Tongue (tissue), 2 donors: ENCODE data around the gene NPPA. TPM values are rescaled to one million over a fixed set of nuclear protein-coding genes. Genes with fewer than 3 reads are reported as not detected.
A peak's percentile ranks its signal among the peaks of the same experiment; 100 is the strongest.

Experiments used
- DNase-seq: peaks from one replicate; pipeline ENCODE4 v3.0.0-alpha.2; 2015
- total RNA-seq: library from RNA; depleted of rRNA; stranded (reverse); fragments of >200 nt; gene quantifications from one replicate; pipeline ENCODE4 v1.2.3, GENCODE V29; 2014

NPPA gene
- total RNA-seq, 1 donor from 2014 or later = 0.51 TPM

- DNase-seq = no peak
Observed at GRCh38 chr1:11874258-11874562, 26.6 kb upstream of the NPPA start.

GRCh38 chr1:11873395-11874257, 26.0 kb upstream of the NPPA start:
- no peak for DNase-seq

GRCh38 chr1:11872545-11872944, 25.0 kb upstream of the NPPA start:
- no peak for DNase-seq

GRCh38 chr1:11869650-11870207, 22.1 kb upstream of the NPPA start:
- no peak for DNase-seq

GRCh38 chr1:11869104-11869503, 21.5 kb upstream of the NPPA start:
- no peak for DNase-seq

GRCh38 chr1:11868331-11868980, 20.9 kb upstream of the NPPA start:
- no peak for DNase-seq

- no peak for DNase-seq
Observed at GRCh38 chr1:11862890-11863289, 15.3 kb upstream of the NPPA start.

GRCh38 chr1:11860587-11860986, 13.0 kb upstream of the NPPA start:
- DNase-seq = no peak

- no peak for DNase-seq
Observed at GRCh38 chr1:11860083-11860482, 12.5 kb upstream of the NPPA start.

- DNase-seq = peak; percentile 84
Observed at GRCh38 chr1:11858968-11859871, 11.6 kb upstream of the NPPA start.

GRCh38 chr1:11858613-11858967, 11.0 kb upstream of the NPPA start, which contains the start of gene NPPB:
TSS of gene NPPB (minus strand) at chr1:11858945. CDS start at chr1:11858833, 112 bp downstream.
- no peak for DNase-seq

- DNase-seq = no peak
Observed at GRCh38 chr1:11858158-11858557, 10.6 kb upstream of the NPPA start.

- DNase-seq = no peak
Observed at GRCh38 chr1:11857164-11857851, 9.7 kb upstream of the NPPA start.

GRCh38 chr1:11856698-11857097, 9.1 kb upstream of the NPPA start:
- DNase-seq = no peak

GRCh38 chr1:11855430-11855829, 7.8 kb upstream of the NPPA start:
- no peak for DNase-seq

GRCh38 chr1:11854519-11854918, 6.9 kb upstream of the NPPA start:
- DNase-seq = no peak

- DNase-seq = no peak
Observed at GRCh38 chr1:11851180-11851579, 3.6 kb upstream of the NPPA start.

GRCh38 chr1:11850156-11850555, 2.6 kb upstream of the NPPA start:
- no peak for DNase-seq

- DNase-seq = no peak
Observed at GRCh38 chr1:11848373-11848700, 754 bp upstream of the NPPA start.

- DNase-seq = peak; percentile 70
Observed at GRCh38 chr1:11845641-11846335, 1.8 kb downstream of the NPPA start.
